Fibroblast of skin of left quadriceps (primary cell): Measurements from ENCODE around the gene XXYLT1.
"Not testable (repeated sequence)": the region's sequence is repeated elsewhere in the genome, so short reads cannot be mapped to it uniquely, and the experiment has no call there.

Experiments
- DNase-seq, 2 experiments: peaks; one replicate each; pipeline ENCODE4 v3.0.0-alpha.2; 2013; ENCODE audit warnings: low read depth in 2 of 2

XXYLT1 gene, protein sequence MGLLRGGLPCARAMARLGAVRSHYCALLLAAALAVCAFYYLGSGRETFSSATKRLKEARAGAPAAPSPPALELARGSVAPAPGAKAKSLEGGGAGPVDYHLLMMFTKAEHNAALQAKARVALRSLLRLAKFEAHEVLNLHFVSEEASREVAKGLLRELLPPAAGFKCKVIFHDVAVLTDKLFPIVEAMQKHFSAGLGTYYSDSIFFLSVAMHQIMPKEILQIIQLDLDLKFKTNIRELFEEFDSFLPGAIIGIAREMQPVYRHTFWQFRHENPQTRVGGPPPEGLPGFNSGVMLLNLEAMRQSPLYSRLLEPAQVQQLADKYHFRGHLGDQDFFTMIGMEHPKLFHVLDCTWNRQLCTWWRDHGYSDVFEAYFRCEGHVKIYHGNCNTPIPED

DNA sequence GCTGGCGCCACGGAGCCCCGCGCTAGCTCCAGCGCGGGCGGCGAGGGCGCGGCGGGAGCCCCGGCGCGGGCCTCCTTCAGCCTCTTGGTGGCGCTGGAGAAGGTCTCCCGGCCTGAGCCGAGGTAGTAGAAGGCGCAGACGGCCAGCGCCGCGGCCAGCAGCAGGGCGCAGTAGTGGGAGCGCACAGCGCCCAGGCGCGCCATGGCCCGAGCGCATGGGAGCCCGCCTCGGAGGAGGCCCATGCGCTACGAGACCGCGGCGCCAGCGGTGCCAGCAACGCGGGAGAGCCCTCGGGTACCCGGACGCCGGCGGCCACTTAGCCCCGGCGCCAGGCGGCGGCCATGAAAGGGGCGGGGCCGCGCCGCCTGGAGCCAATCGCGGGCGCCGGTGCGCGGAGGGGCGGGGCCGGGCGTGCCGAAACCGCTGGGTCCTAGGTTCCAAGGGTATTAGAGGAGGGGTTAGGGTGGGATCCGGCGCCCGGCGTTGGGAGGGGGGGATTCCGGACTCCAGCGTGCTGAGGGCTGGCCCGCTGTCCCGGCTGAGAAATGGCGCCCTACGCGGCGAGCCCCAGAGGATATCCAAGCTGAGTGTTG is at the start of gene XXYLT1:
Gene XXYLT1 (minus strand): TSS at position 343 of the 593 bp plus-strand sequence. CDS start 101 bp downstream, at position 242.
- peak; percentile 77 to 78 for DNase-seq

DNA sequence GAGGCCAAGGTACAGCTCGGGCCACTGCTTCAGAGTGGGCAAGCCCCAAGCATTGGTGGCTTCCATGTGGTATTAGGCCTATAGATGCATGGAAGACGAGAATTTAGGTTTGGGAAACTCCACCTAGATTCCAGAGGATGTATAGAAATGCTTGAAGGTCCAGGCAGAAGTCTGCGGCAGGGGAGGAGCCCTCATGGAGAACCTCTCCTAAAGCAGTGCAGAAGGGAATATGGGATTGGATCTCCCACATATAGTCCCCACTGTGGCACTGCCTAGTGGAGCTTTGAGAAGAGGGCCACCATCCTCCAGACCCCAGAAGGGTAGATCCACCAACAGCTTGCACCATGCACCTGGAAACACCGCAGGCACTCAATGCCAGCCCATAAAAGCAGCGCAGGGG is 48.1 kb upstream of the XXYLT1 start:
- DNase-seq, result no peak

DNA sequence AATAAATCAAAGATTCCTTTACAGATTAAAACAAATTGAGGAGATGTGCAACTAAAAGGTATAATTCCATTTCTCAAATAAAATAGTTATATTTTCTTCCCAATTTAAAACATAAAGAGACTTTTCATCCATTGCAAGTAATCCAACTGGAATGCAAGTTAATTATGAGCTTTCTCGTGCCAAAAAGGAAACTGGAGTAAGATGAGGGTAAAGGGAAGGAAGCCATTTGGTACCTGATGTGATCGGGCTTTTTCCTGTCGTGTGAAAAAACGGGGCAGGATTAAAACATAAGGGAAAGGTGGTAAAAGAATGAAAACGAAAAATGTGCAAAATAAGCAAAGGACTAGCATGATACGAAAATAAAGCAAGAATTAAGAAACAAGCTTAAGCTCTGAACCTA is 41.8 kb upstream of the XXYLT1 start:
- DNase-seq, result no peak

DNA sequence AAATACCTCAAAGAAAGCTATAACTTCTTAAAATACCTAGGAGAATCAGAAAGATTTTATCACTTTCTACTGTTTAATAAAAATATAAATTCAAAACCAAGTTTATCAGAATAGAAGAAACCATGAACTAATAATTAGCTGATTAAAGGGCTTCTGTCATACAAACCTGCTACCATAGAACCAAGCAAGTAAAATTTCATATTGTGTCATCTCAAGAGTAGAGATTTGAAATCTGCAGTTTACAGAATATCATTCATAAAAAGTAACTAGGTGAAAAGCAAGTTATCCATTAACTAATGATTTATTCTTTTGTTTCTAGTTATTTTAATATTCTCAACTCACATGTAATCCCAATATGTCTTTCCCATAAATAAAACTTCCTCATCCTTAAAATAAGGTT is 36.8 kb upstream of the XXYLT1 start:
- no peak for DNase-seq

DNA sequence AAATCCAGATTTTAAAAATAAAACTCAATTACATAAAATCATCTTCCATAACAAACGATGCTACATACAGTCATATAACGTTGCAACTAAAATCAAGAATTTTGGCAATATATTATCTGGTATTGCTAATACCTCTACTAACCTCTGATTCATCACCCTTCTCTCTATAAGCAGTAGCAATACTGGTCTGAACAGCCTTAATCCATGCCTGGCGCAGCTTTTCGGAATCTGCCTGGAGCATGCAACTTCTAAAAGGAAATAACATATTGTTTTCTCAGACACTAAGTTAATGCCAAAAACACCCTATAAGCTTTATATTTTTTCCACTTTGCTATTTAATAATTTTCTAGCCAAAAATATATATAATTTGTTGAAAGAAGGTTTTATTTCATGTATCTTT is 35.4 kb upstream of the XXYLT1 start:
- DNase-seq, result no peak

DNA sequence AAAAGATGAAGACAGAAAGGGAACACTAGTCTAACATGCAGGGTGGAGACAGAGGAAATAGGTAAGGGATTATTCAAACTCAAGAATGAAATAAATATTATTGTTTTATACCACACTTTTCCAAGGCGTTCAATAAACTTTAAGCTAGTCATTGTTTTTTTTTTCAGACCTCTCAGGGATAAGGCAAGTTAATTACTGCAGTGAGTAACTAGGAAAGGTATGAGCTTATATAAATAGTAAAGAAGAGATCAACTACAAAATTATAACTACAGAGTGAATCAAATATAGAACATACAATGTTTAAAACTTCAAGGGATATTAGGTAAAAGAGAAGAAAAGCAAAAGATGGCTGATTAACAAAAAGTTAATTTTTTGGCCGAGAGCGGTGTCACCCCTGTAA is 31.5 kb upstream of the XXYLT1 start:
- no peak for DNase-seq

DNA sequence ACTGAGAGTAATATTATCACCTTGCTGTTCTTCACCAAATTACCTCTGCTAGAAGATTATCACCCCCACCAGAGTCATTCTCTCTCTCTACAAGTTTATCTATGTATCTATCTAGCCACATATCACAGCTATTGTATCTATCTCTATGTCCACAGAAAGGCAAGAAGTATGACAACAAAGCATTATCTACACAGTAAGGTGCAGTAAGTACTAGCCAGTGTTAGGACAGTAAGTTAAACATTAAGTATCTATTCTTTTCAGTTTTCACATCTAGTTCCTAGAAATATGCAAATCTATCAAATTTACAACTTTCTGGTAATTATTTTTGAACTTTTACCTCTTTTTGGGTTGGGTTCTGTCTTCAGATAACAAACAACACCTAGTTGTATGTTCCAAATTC is 26.5 kb upstream of the XXYLT1 start:
- DNase-seq, result no peak

DNA sequence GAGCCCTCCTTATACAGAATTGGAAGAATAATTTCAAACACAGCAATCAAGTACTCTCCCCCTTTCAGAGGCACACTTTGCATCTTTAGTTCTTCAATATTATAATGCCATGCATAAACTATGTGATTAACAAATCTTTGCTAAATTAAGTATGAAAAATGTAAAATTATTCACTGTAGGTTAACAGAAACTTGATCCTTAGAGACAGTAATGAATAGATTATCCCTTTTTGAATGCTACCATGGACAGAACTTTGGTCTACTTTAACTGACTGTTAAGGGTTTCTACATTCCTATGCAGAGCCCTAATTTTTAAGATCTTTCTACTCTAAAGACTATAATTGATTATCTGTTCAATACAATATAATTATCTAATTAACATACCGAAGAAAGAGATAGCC is 25.7 kb upstream of the XXYLT1 start:
- no peak for DNase-seq

DNA sequence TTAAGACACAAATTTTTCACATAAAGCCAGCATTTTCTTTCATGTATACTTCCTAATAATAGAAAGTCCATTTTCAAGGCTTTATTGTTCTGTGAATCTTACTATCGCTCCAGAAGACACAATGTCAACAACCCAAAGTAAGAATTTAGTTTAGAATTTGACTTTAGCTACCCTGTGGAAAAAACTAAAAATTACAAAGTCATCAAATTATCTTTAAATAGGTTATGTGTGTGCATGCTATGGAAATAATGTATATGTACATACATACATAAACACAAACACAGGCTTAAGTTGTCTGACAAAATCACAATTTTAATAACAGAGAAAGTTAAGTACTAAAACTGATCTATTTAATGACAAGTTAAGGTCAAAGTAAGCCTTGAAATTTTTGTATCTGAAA is 20.2 kb upstream of the XXYLT1 start:
- no peak for DNase-seq

DNA sequence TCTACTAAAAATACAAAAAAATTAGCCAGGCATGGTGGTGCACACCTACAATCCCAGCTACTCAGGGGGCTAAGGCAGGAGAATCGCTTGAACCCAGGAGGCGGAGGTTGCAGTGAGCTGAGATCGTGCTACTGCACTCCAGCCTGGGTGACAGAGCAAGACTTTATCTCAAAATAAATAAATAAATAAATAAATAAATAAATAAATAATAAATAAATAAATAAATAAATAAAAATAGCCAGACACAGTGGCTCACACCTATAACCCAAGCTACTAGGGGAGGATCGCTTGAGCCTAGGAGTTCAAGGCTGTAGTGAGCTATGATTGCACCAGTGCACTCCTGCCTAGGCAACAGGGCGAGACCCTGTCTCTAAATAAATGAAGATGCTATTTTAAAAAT is 19.7 kb upstream of the XXYLT1 start:
- not testable (repeated sequence) for DNase-seq

DNA sequence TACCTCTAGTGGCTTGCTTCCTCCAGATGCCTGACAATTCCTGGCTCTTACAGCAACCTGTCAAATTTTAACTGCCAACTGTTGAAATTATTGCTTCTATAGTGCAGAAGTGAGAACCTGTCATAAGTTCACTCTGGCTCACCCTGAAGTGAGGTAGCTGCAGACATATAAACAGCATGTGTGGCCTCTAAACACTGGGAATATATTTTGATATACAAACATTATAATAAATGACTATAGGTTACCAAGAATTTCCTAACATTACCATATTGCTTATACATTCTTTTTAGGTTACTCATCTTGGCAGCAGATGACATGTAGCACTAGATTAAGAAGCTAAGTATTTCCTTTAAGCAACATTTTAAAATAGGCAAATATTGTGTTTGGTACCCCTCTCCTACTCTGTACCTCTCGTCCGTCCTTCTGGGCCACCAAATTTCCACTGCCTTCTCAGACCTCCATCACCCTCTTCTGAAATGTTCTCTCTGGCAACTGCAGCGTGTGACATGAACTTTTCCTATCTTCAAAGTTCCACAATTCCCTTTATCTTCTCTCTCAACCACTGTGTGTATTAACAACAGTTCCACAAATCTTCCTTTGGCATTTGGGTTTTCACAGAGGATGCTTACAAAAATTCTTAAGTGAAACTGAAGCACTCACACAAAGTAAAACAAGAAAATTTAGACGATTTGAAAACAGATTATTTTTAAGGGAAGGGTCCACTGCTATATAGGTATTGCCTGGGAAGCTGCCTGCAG is 15.3 kb upstream of the XXYLT1 start:
- peak; percentile 70 for DNase-seq

DNA sequence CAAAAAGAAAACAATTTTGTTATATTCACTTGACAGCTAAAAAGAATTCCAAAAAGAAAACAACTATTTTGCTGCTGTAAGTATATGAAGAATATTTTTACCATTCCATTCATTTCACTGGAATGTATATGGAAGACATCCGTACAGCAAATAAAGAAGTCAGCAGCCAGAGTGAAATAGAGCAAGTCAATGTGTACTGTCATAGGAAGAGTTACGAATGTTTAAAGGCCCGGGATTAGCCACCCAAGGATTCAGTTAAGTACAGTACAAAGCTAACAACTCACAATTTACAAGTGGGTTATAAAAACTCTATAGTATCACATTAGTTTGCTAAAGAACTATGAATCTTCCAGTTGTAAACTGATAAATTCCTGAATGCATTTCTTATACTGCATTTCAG is 14.4 kb upstream of the XXYLT1 start:
- no peak for DNase-seq

DNA sequence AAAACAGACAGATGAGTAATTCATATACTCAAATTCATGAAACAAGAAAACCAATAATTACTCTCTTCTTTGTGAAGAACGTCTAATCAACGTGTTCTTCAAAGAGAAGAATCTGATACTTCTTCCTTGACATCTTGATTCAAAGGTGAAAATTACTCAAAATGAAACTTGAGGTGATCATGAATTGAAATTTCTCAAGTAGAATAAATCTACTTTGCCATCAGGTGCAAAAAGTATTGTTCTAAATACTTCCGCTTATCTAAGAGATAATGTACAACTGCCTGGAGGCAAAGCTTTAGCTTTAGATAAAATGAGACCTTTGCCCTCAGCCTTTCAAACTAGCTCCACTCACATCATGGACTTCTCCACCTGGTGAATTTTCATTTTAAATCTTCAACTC is 13.9 kb upstream of the XXYLT1 start:
- no peak for DNase-seq

DNA sequence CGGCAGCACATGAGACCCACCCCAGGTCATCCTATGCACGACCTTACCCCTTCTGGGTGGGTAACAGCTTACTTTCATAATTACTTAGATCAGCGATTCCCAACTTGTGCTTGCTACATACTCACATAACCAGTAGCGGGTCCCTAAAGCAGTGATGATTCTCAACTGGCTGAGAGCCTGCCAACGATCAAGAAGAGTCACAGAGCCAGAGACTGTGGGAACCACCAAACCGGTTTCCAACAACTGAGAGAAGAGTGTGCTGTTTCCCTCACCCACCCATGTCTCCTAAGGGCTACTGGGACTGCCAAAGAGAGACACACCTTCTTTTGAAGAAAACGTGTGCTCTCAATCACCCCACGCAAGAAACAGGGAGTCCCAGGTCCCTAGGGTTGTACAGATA is 12.0 kb upstream of the XXYLT1 start:
- no peak for DNase-seq

DNA sequence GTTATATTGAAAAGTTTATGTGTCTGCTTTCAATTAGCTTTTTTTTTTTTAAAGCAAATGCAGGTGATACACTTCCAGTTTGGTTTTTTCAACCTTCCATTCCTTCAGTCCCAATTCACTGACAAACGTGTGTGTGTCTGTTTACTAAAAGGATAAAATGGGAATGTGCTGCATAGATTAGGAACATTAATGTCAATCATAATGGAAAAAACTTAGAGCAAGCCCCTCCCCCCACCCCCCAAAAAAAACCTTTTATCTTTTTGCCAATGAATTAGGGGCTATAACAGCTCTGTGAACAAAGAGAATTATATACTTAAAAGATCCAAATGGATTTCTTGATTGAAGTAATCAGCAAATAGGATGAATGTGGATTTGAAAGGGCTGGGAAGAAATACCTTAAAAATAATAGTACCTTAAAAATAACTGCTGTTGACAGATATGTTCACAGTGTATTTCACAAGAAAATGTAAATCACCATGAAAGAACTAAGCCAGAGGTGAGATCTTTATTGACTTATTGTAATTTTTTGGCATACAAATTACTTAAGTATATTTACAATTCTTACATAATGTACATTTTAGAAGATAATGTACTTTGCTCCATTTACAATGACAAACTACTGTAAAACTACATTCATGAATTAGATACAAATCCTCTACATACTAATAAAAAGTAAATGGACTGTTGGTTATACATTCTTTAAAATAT is 3.5 kb upstream of the XXYLT1 start:
- DNase-seq, result no peak

DNA sequence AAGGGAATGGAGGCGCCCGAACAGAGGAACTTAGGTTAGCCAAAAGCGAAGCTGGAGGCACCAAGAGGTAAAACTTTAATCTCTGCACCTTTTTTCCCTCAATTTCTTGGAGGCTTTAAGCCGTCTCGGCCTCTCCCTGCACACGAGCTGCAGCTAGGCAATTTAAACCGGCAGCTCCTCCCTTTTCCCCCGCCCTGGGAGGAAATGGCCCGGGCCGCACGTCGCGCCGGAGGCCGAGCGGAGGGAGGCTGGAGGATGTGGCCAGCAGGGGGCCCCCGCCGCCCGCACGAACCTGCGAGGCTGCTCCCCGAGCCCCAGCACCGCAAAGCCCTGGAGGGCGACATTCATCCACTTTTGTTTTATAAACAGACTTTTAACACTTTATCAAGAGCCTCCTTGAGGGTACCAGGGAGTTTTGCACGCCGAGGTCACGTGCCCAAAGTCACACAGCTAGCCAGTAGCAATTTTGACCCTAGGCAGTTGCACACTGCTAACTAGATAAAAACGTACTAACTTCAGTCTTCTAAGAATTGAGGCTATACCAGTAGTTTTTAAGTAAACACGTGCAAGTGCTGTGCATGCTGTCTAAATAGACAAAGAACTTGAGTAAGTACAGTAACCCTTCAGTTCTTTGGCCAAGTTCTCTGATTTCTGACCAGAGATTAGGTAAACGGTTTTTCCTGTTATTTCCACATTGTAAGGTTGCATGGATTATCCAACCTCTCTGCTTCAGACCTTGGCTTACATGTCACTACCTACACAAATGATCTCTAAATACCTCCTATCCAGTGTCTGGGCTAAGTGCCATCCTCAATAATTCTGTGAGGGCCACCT is 668 bp upstream of the XXYLT1 start:
- peak; percentile 68 to 74 for DNase-seq

DNA sequence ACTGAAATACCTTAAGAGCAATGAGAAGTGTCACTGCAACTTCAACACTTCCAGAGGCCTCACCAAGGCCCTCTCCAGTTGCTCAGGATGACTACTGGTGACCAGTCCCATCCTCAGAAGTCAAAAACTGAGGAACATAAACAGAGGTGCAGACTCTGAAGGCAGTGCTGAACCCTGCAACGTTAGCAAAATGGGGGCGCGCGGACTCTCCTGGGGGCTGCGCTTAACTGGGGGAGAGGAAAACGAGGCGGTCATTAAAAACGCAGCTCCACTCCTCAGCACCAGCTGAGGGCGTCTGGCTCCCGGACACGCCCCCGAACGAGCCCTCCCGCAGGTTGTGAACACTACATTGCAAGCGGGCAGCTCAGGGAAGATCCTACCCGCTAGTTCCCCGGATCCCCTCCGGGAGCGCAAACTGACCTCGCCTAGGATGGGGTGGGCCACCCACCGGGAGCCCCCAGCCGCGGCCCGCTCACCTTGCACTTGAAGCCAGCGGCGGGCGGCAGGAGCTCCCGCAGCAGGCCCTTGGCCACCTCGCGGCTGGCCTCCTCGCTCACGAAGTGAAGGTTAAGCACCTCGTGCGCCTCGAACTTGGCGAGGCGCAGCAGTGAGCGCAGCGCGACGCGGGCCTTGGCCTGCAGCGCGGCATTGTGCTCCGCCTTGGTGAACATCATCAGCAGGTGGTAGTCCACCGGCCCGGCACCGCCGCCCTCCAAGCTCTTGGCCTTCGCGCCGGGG is 711 bp downstream of the XXYLT1 start:
- DNase-seq, result no peak

DNA sequence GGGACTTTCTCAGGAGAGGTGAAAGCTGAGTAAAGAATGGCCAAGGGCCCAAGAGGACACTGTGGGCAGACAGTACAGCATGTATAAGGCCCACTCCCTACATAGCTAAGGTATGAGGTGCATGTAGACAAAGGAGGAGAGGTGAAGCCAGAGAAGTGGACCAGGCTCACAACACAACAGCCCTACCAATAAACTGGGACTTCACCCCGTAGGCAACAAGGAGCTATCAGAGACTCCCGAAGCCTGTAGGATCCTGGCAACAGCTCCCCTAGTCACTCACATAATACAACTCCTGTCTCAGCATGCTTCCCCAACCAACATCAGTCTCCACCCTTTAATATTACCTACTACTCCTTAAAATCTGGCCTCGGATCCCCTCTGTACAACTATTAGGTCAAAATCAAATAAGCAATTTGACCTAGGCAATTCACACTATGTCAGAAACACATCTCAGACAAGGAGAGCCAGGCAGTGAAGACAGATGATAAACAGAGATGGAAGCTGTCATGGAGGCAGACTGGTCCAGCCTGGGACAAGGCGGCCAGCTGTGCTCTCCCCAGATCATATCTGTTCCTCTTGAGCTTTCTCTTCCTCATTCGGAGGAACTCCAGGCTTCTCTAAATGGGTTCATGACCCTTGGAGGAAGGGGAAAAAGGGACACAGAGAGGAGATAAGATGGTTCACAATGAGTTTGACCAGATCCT is 1.4 kb downstream of the XXYLT1 start:
- no peak for DNase-seq

DNA sequence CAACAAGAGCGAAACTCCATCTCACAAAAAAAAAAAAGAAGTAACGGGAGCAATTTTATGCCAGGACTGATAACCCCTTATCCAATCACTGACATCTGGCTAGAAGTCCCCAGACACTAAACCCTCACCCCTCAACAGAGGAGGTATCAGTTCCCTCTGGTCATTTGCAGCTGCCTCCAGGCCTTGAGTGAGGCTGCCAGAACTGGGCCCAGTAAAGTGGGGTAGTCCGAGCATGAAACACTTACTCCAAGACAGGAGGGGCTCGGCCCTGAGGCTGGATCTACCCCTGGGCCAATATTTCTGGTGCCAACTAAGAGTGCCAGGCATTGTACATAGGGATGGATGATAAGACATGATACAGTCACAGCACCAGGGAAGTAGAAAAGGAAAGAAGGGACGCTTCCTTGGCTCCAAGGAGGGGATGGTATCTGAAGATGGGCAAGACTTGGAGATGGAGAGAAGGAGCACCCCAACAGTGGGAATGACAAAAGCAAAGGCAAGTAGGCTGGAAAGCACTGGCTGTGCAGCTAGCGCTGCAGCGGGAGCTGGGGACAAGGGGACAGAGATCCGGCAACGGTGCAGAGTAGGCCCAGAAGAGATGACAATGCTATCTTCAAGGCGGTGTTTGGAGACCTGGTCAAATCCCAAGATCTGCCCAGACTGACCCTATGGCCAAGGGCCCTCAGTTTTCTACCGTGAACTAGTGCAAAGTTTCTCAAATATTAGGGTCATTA is 2.2 kb downstream of the XXYLT1 start:
- DNase-seq, result no peak
